GM04503 (cell line): ENCODE data around the gene NLRP8.
"Not testable (repeated sequence)": the region's sequence is repeated elsewhere in the genome, so short reads cannot be mapped to it uniquely, and the experiment has no call there.

Experiments used
- DNase-seq: peaks from one replicate; pipeline ENCODE4 v3.0.0-alpha.2; 2012; ENCODE audit warnings: low read depth

The NLRP8 gene

GRCh38 chr19:55973982-55974381 lies 26.4 kb downstream of the NLRP8 start:
- no peak for DNase-seq

- no peak for DNase-seq
Measured at GRCh38 chr19:55980415-55980814, 32.8 kb downstream of the NLRP8 start.

GRCh38 chr19:55985254-55985653 lies 37.6 kb downstream of the NLRP8 start:
- no peak for DNase-seq

GRCh38 chr19:55986487-55986886 lies 38.9 kb downstream of the NLRP8 start, which contains the start of gene NLRP5:
Gene NLRP5, plus strand, starts transcription at chr19:55986775.
- no peak for DNase-seq

GRCh38 chr19:55990831-55991230 lies 43.2 kb downstream of the NLRP8 start:
- no peak for DNase-seq

GRCh38 chr19:55993492-55993891 lies 45.9 kb downstream of the NLRP8 start:
- no peak for DNase-seq

- DNase-seq, result no peak
Measured at GRCh38 chr19:56014765-56015164, 67.1 kb downstream of the NLRP8 start.

- DNase-seq, result no peak
Measured at GRCh38 chr19:56015756-56016155, 68.1 kb downstream of the NLRP8 start.

GRCh38 chr19:56019325-56019724 lies 71.7 kb downstream of the NLRP8 start:
- DNase-seq, result not testable (repeated sequence)

GRCh38 chr19:56020355-56020975 lies 72.8 kb downstream of the NLRP8 start:
- not testable (repeated sequence) for DNase-seq

GRCh38 chr19:56026769-56027168 lies 79.1 kb downstream of the NLRP8 start:
- DNase-seq, result no peak
